Esophagus muscularis mucosa (tissue), 3 donors: ENCODE results near the gene NOX4.

Source experiments
- POLR2AphosphoS5 ChIP-seq, 2 donors: sonication (generic); formaldehyde crosslinking; IDR thresholded peaks; one replicate each; pipeline ENCODE4 v1.6.1; 2017; ENCODE audit warnings: antibody characterized with exemption in 2 of 2
- TF ChIP-seq, protein P1 (sequence below), 3 experiments: fragments of 200-600 bp in 2 of 3; fragments of 450-650 bp in 1 of 3; sonication (generic) in 2 of 3; IDR thresholded peaks; one replicate each; pipeline ENCODE4 v1.5.1; 2017 to 2019; ENCODE audit warnings: antibody characterized with exemption in 3 of 3, mild to moderate bottlenecking in 2 of 3, moderate library complexity in 1 of 3

DNA sequence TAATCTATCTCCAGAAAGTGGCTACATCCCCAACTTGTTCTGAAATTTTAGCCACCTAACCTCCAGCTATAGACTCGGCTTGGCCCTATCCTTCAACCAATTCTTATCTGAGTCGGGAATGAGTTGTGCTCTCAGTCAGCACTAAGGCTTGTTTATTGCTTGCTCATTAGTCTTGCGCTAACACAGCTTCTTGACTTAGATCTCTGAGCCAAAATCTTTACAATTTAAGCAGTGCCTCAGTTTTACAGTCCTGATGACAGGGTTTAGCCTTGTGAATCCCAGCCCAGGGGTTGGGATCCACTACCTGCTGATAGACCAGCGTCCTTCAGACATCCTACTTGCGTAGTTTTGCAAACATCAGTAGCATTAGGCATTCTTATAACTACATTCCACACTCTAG, 144.6 kb downstream of the NOX4 start:
- TF ChIP-seq, protein P1, sequence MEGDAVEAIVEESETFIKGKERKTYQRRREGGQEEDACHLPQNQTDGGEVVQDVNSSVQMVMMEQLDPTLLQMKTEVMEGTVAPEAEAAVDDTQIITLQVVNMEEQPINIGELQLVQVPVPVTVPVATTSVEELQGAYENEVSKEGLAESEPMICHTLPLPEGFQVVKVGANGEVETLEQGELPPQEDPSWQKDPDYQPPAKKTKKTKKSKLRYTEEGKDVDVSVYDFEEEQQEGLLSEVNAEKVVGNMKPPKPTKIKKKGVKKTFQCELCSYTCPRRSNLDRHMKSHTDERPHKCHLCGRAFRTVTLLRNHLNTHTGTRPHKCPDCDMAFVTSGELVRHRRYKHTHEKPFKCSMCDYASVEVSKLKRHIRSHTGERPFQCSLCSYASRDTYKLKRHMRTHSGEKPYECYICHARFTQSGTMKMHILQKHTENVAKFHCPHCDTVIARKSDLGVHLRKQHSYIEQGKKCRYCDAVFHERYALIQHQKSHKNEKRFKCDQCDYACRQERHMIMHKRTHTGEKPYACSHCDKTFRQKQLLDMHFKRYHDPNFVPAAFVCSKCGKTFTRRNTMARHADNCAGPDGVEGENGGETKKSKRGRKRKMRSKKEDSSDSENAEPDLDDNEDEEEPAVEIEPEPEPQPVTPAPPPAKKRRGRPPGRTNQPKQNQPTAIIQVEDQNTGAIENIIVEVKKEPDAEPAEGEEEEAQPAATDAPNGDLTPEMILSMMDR (IDR thresholded peaks at IDR 0.05): no peak
- no peak for TF ChIP-seq POLR2AphosphoS5 (IDR thresholded peaks at IDR 0.05)
